ENCODE results near the gene ALOXE3. TPM values are rescaled to one million over a fixed set of nuclear protein-coding genes. Genes with fewer than 3 reads are reported as not detected.

ALOXE3 gene
- total and polyA plus RNA-seq, 2 donors from 2014 or later, result not detected

GRCh38 chr17:8119581-8120519 lies 1.5 kb upstream of the ALOXE3 start:
- intact Hi-C loops (cut with DNase I), result loop anchor here (10.0 kb wide), 1 partner anchor 65 kb away; no protein-coding TSS in a partner anchor
- Histone ChIP-seq H3K27me3 (ENCODE audit: control insufficient read depth, insufficient read depth, low read length) (peaks cover 29% of the 10 kb centered on the region), H3K36me3 (ENCODE audit: control insufficient read depth in 2 of 3, insufficient read depth in 3 of 3, low read length in 3 of 3) (no peaks in the 10 kb centered on the region), H3K4me3 (ENCODE audit: low read length in 3 of 3) (peak overlapping the region; percentile 74 to 80 (median 75)), H3K9me3 (ENCODE audit: control insufficient read depth in 2 of 3, insufficient read depth in 1 of 3, low read length in 3 of 3) (no peaks in the 10 kb centered on the region), H3K4me1 (ENCODE audit: control insufficient read depth in 2 of 3, insufficient read depth in 2 of 3, low read depth in 1 of 3, low read length in 3 of 3) (peaks cover under 1 to 43% (median 22%) of the 10 kb centered on the region in 3 donors), H3K9ac (ENCODE audit: low read length in 3 of 3) (peak overlapping the region in 2 of 3 donors; percentile 54 to 56), H3K27ac (ENCODE audit: low read depth in 2 of 2, low read length in 2 of 2) (no peak overlapping the region)
- DNase-seq, result peak; percentile 91 to 97 (median 93)
- FAIRE-seq, result peak; percentile 89
- no peak for TF ChIP-seq CTCF (IDR thresholded peaks at IDR 0.05; ENCODE audit: borderline replicate concordance, extremely low read depth, insufficient read depth)

- DNase-seq, result peak; percentile 87 to 95 (median 92)
- H3K27ac ChIP-seq (ENCODE audit: low read depth in 2 of 2, low read length in 2 of 2), result peak overlapping the region; percentile 8 to 71
- TF ChIP-seq CTCF (IDR thresholded peaks at IDR 0.05; ENCODE audit: borderline replicate concordance, extremely low read depth, insufficient read depth), result peak; percentile 63
- peaks cover 28% of the 10 kb centered on the region for H3K27me3 ChIP-seq (ENCODE audit: control insufficient read depth, insufficient read depth, low read length)
- peak overlapping the region; percentile 74 to 80 (median 75) for H3K4me3 ChIP-seq (ENCODE audit: low read length in 3 of 3)
- no peaks in the 10 kb centered on the region for H3K9me3 ChIP-seq (ENCODE audit: control insufficient read depth in 2 of 3, insufficient read depth in 1 of 3, low read length in 3 of 3)
- peak; percentile 61 for FAIRE-seq
- H3K4me1 ChIP-seq (ENCODE audit: control insufficient read depth in 2 of 3, insufficient read depth in 2 of 3, low read depth in 1 of 3, low read length in 3 of 3), result peaks cover 0 to 35% (median 17%) of the 10 kb centered on the region in 3 donors
- intact Hi-C loops (cut with DNase I), result no loop called here
- H3K36me3 ChIP-seq (ENCODE audit: control insufficient read depth in 2 of 3, insufficient read depth in 3 of 3, low read length in 3 of 3), result no peaks in the 10 kb centered on the region
- H3K9ac ChIP-seq (ENCODE audit: low read length in 3 of 3), result peak overlapping the region; percentile 50 to 56 (median 54)
These were observed 661 bp upstream of the ALOXE3 start for GRCh38 chr17:8118769-8119580.

- FAIRE-seq (no peak), DNase-seq (peak in 3 of 5 donors; percentile 26 to 71 (median 36))
- peaks cover 0 to 21% (median 13%) of the 10 kb centered on the region in 3 donors for H3K4me1 ChIP-seq (ENCODE audit: control insufficient read depth in 2 of 3, insufficient read depth in 2 of 3, low read depth in 1 of 3, low read length in 3 of 3)
- H3K9me3 ChIP-seq (ENCODE audit: control insufficient read depth in 2 of 3, insufficient read depth in 1 of 3, low read length in 3 of 3), result no peaks in the 10 kb centered on the region
- no peak overlapping the region for H3K9ac ChIP-seq (ENCODE audit: low read length in 3 of 3)
- H3K27me3 ChIP-seq (ENCODE audit: control insufficient read depth, insufficient read depth, low read length), result peaks cover 19% of the 10 kb centered on the region
- H3K36me3 ChIP-seq (ENCODE audit: control insufficient read depth in 2 of 3, insufficient read depth in 3 of 3, low read length in 3 of 3), result no peaks in the 10 kb centered on the region
- intact Hi-C loops (cut with DNase I), result no loop called here
- no peak overlapping the region for H3K27ac ChIP-seq (ENCODE audit: low read depth in 2 of 2, low read length in 2 of 2)
- TF ChIP-seq CTCF (IDR thresholded peaks at IDR 0.05; ENCODE audit: borderline replicate concordance, extremely low read depth, insufficient read depth), result no peak
- H3K4me3 ChIP-seq (ENCODE audit: low read length in 3 of 3), result peak overlapping the region in 1 of 3 donors; percentile 74
These were observed 841 bp downstream of the ALOXE3 start for GRCh38 chr17:8117367-8117979.
